ENCODE results near the gene CXCR1. TPM values are rescaled to one million over a fixed set of nuclear protein-coding genes. Genes with fewer than 3 reads are reported as not detected.

CXCR1 gene
- total RNA-seq, 1 experiment from 2014 or later, result not detected

- Histone ChIP-seq H3K4me1 (peaks cover 13% of the 10 kb centered on the region), H3K27me3 (replicated peaks; ENCODE audit: control insufficient read depth, insufficient read depth, low read length) (no peaks in the 10 kb centered on the region), H3K36me3 (ENCODE audit: control insufficient read depth, insufficient read depth, low read length) (no peaks in the 10 kb centered on the region), H3K4me3 (ENCODE audit: low read depth, low read length) (no peak overlapping the region), H3K9me3 (no peaks in the 10 kb centered on the region)
- no peak overlapping the region for H3K27ac Mint-ChIP-seq (ENCODE audit: unreplicated experiment)
- no peaks in the 10 kb centered on the region for H3K9me3 Mint-ChIP-seq (ENCODE audit: unreplicated experiment)
- no peak overlapping the region for H3K4me3 Mint-ChIP-seq (ENCODE audit: unreplicated experiment)
- intact Hi-C loops (cut with micrococcal nuclease; ENCODE audit: unreplicated experiment), result loop anchor here (5.0 kb wide), 1 partner anchor 44 kb away; no protein-coding TSS in a partner anchor
- H3K4me1 Mint-ChIP-seq (ENCODE audit: low read depth, unreplicated experiment), result no peaks in the 10 kb centered on the region
- POLR2A ChIA-PET, result no interaction called here
- no TSS peak for BruUV-seq (replicated peaks)
- no peaks in the 10 kb centered on the region for H3K36me3 Mint-ChIP-seq (ENCODE audit: insufficient read depth, unreplicated experiment)
- DNase-seq, result no peak
- CTCF ChIA-PET, result no interaction called here
- no peaks in the 10 kb centered on the region for H3K27me3 Mint-ChIP-seq (ENCODE audit: insufficient read depth, unreplicated experiment)
- TF ChIP-seq, protein P1, sequence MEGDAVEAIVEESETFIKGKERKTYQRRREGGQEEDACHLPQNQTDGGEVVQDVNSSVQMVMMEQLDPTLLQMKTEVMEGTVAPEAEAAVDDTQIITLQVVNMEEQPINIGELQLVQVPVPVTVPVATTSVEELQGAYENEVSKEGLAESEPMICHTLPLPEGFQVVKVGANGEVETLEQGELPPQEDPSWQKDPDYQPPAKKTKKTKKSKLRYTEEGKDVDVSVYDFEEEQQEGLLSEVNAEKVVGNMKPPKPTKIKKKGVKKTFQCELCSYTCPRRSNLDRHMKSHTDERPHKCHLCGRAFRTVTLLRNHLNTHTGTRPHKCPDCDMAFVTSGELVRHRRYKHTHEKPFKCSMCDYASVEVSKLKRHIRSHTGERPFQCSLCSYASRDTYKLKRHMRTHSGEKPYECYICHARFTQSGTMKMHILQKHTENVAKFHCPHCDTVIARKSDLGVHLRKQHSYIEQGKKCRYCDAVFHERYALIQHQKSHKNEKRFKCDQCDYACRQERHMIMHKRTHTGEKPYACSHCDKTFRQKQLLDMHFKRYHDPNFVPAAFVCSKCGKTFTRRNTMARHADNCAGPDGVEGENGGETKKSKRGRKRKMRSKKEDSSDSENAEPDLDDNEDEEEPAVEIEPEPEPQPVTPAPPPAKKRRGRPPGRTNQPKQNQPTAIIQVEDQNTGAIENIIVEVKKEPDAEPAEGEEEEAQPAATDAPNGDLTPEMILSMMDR (IDR thresholded peaks at IDR 0.05; ENCODE audit: insufficient read depth in 1 of 2, low read depth in 1 of 2, low read length in 1 of 2, severe bottlenecking in 1 of 2, unreplicated experiment in 1 of 2), result no peak
These were observed 21.8 kb upstream of the CXCR1 start for GRCh38 chr2:218188528-218188927.

- no TSS peak for BruUV-seq (replicated peaks)
These were observed 20.7 kb upstream of the CXCR1 start for GRCh38 chr2:218187296-218188015.

DNA sequence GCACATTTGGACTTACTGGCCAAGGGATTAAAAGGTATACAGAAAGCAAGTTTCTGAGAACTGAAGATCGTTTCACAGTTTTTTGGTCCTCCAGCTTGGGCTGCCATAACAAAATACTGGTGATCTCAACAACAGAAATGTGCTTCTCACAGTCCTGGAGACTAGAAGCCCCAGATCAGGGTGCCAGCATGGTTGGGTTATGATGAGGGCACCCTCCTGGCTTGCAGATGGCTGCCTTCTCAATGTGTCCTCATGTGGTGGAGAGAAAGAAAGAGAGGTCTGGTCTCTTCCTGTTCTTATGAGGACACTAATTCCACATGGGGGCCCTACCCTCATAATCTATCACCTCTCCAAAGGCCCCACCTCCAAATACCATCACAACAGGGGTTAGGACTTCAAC is 20.1 kb upstream of the CXCR1 start:
- CTCF ChIA-PET, result interaction anchor here (0.9 kb wide), 1 partner anchor 72 kb away, joined by 3 read pairs; no protein-coding TSS in a partner anchor
- BruUV-seq (replicated peaks), result no TSS peak

More at GRCh38 chr2:218187296-218188015, 20.7 kb upstream of the CXCR1 start:
- Mint-ChIP-seq H3K27ac (ENCODE audit: unreplicated experiment) (peak overlapping the region; percentile 28), H3K27me3 (ENCODE audit: insufficient read depth, unreplicated experiment) (no peaks in the 10 kb centered on the region), H3K9me3 (ENCODE audit: unreplicated experiment) (no peaks in the 10 kb centered on the region), H3K36me3 (ENCODE audit: insufficient read depth, unreplicated experiment) (no peaks in the 10 kb centered on the region), H3K4me1 (ENCODE audit: low read depth, unreplicated experiment) (no peaks in the 10 kb centered on the region), H3K4me3 (ENCODE audit: unreplicated experiment) (no peak overlapping the region)
- Histone ChIP-seq H3K27me3 (replicated peaks; ENCODE audit: control insufficient read depth, insufficient read depth, low read length) (no peaks in the 10 kb centered on the region), H3K4me3 (ENCODE audit: low read depth, low read length) (no peak overlapping the region), H3K9me3 (no peaks in the 10 kb centered on the region), H3K4me1 (peaks cover 13% of the 10 kb centered on the region), H3K36me3 (ENCODE audit: control insufficient read depth, insufficient read depth, low read length) (no peaks in the 10 kb centered on the region)
- CTCF ChIA-PET, result interaction anchor here (0.9 kb wide), 1 partner anchor 71 kb away, joined by 3 read pairs; no protein-coding TSS in a partner anchor
- intact Hi-C loops (cut with micrococcal nuclease; ENCODE audit: unreplicated experiment), result loop anchor here (2.0 to 5.0 kb wide), 2 partner anchors 45 to 209 kb away; no protein-coding TSS in a partner anchor
- no peak for DNase-seq
- POLR2A ChIA-PET, result no interaction called here
- TF ChIP-seq, protein P1 (IDR thresholded peaks at IDR 0.05; ENCODE audit: insufficient read depth in 1 of 2, low read depth in 1 of 2, low read length in 1 of 2, severe bottlenecking in 1 of 2, unreplicated experiment in 1 of 2), result no peak

More for the DNA sequence above, 20.1 kb upstream of the CXCR1 start:
- DNase-seq, result no peak
- H3K27me3 Mint-ChIP-seq (ENCODE audit: insufficient read depth, unreplicated experiment), result no peaks in the 10 kb centered on the region
- peak overlapping the region; percentile 28 for H3K27ac Mint-ChIP-seq (ENCODE audit: unreplicated experiment)
- no peaks in the 10 kb centered on the region for H3K4me1 Mint-ChIP-seq (ENCODE audit: low read depth, unreplicated experiment)
- H3K4me3 ChIP-seq (ENCODE audit: low read depth, low read length), result no peak overlapping the region
- no peaks in the 10 kb centered on the region for H3K9me3 ChIP-seq
- POLR2A ChIA-PET, result no interaction called here
- H3K4me1 ChIP-seq, result peaks cover 13% of the 10 kb centered on the region
- H3K4me3 Mint-ChIP-seq (ENCODE audit: unreplicated experiment), result no peak overlapping the region
- intact Hi-C loops (cut with micrococcal nuclease; ENCODE audit: unreplicated experiment), result loop anchor here (1.0 to 5.0 kb wide), 5 partner anchors 29 to 210 kb away; partner anchors contain the start of genes AAMP and PNKD
- no peaks in the 10 kb centered on the region for H3K9me3 Mint-ChIP-seq (ENCODE audit: unreplicated experiment)
- H3K36me3 ChIP-seq (ENCODE audit: control insufficient read depth, insufficient read depth, low read length), result no peaks in the 10 kb centered on the region
- no peaks in the 10 kb centered on the region; the same call in 1 of the 2 replicates for H3K27me3 ChIP-seq (replicated peaks; ENCODE audit: control insufficient read depth, insufficient read depth, low read length)
- TF ChIP-seq, protein P1 (IDR thresholded peaks at IDR 0.05; ENCODE audit: insufficient read depth in 1 of 2, low read depth in 1 of 2, low read length in 1 of 2, severe bottlenecking in 1 of 2, unreplicated experiment in 1 of 2), result no peak
- H3K36me3 Mint-ChIP-seq (ENCODE audit: insufficient read depth, unreplicated experiment), result no peaks in the 10 kb centered on the region
